Stimulated activated effector memory CD8-positive, alpha-beta T cell treated with anti-CD3 and anti-CD28 coated beads, Interleukin-12 subunit alpha, Interleukin-12 subunit beta, amount 100 ng/mL, for 72 hours (primary cell): Measurements from ENCODE around the gene TRIP4.
"Not testable (repeated sequence)": the region's sequence is repeated elsewhere in the genome, so short reads cannot be mapped to it uniquely, and the experiment has no call there.

Experiments used
- ATAC-seq: fragments of 150-1000 bp; cut with Tn5 transposase; 2 replicates; pipeline ENCODE4 v1.10.0; 2021
- DNase-seq, 2 donors: peaks; one replicate each; pipeline ENCODE4 v3.0.0; 2021 to 2022; ENCODE audit warnings: low spot score in 2 of 2
- H3K27ac Mint-ChIP-seq: one replicate; pipeline ENCODE4 v1.8.0; 2022; ENCODE audit warnings: mild to moderate bottlenecking, mixed read lengths
- H3K36me3 Mint-ChIP-seq: one replicate; pipeline ENCODE4 v1.8.0; 2022; ENCODE audit warnings: mild to moderate bottlenecking, mixed read lengths
- H3K4me1 Mint-ChIP-seq: one replicate; pipeline ENCODE4 v1.8.0; 2022; ENCODE audit warnings: mixed read lengths
- H3K4me3 Mint-ChIP-seq: one replicate; pipeline ENCODE4 v1.8.0; 2022; ENCODE audit warnings: mild to moderate bottlenecking, mixed read lengths
- H3K9me3 Mint-ChIP-seq: one replicate; pipeline ENCODE4 v1.8.0; 2022; ENCODE audit warnings: mixed read lengths

TRIP4 gene

DNA sequence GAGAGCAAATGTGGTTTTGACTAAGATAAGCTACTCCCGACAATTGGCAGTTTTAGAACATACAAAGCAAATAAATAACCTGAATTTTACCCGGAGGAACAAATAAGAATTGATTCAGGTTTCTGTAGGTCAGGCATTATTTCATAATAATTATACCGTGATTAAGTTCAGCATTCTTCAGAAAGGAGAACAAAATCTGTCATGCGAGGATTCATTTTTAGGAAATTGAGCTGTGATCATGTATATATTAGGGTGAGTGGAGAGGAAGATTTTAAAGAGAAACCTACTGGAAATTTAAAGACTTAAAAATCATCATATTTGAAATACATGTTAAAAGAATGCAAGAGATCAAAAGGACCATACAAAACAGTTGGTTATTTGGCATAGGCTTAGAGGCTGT lies 93.3 kb downstream of the TRIP4 start:
- Mint-ChIP-seq H3K4me1 (peaks cover 8% of the 10 kb centered on the region), H3K36me3 (peaks cover 22% of the 10 kb centered on the region), H3K9me3 (no peaks in the 10 kb centered on the region), H3K4me3 (no peak overlapping the region), H3K27ac (no peak overlapping the region)
- DNase-seq (no peak), ATAC-seq (no peak)

DNA sequence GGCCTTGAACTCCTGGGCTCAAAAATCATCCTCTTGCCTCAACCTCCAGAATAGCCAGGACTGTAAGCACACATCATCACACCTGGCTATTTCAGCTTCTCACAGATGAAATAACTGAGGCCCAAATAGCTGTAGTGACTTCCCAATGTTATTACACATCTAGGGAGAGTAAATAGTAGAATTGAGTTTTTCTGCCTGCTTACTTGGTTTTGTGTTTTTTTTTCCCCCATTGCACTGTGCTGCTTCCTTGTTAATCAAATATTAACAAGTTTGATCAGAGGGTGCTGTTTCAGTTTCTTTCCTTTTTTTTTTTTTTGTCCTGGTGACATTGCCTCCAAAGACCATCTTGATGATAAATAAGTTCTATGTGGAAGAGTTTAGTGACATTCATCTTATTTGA lies 96.1 kb downstream of the TRIP4 start:
- Mint-ChIP-seq H3K27ac (peak overlapping the region; percentile 48), H3K9me3 (no peaks in the 10 kb centered on the region), H3K4me1 (no peaks in the 10 kb centered on the region), H3K4me3 (no peak overlapping the region), H3K36me3 (peaks cover 28% of the 10 kb centered on the region)
- no peak for DNase-seq
- ATAC-seq, result no peak

DNA sequence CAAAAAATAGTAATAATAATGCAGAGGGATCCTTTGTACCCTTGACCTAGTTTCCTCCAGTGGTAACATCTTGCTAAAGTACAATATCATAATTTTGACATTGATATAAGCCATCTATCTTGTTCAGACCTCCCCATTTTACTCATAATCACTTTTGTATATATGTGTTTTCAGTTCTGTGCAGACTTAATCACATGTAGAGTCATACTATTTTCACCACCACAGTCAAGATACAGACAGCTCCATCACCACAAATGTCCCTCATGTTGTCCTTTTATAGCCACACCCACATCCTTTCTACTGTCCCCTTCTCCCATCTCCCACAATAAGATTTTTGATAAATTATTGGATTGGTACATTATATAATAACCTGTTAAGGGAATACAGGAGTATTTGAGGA lies 98.2 kb downstream of the TRIP4 start:
- DNase-seq (no peak), ATAC-seq (peak; percentile 55)
- H3K4me1 Mint-ChIP-seq, result no peaks in the 10 kb centered on the region
- H3K4me3 Mint-ChIP-seq, result no peak overlapping the region
- H3K36me3 Mint-ChIP-seq, result peaks cover 42% of the 10 kb centered on the region
- no peaks in the 10 kb centered on the region for H3K9me3 Mint-ChIP-seq
- no peak overlapping the region for H3K27ac Mint-ChIP-seq

DNA sequence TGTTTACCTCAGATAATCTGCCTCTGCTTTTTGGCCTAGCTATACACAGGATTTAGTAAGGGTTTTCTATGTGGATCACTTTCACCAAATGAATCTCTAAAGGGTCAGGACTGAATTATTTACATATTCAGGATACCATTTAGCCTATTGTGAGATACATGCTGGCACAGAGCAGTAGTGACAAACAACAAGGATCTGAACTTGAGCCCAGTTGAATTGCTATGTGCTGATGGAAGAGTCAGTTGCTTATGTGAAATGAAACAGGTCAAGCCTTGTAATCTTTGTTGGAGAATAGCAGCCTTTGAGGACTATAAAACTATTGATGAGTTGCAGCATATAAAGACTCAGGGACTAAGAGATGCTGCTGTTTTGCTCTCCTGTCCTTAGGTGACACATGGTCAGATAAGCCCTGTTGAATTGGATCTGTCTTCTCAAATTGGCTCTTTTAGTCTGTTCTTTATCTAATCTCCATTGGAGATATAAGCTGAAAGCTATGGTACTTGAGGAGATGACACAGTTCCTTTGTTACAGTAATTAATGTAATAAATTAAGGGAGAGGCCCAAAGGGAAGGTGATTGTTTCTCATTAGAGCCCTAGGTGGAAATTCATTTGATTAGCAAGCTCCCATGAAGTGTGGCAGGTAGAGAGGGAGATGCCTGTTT lies 103.1 kb downstream of the TRIP4 start:
- no peak for ATAC-seq
- DNase-seq, result no peak
- Mint-ChIP-seq H3K4me3 (no peak overlapping the region), H3K4me1 (peaks cover 6% of the 10 kb centered on the region), H3K36me3 (peaks cover 36% of the 10 kb centered on the region), H3K27ac (no peak overlapping the region), H3K9me3 (no peaks in the 10 kb centered on the region)

DNA sequence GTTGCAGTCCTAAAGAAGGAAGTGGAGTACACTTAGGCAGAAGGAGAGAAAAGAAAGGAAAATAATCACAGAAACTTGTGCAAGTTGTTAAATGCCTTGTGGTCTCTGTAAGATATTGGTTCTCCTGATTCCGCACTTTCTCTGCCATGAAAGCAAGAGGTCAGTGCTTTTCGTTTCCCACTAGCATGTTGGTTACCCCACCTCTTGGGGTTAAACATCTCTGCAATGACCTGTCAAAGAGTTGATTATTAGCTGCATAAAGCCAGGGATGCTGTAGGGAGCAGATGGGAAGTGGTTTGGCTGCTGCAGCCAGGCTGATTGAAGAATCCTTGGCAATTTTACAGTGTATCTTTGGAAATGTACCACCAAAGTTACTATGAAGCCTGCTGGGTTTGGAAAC lies 106.0 kb downstream of the TRIP4 start:
- DNase-seq, result no peak
- Mint-ChIP-seq H3K36me3 (peaks cover 24% of the 10 kb centered on the region), H3K4me1 (peaks cover 15% of the 10 kb centered on the region), H3K4me3 (no peak overlapping the region), H3K27ac (no peak overlapping the region), H3K9me3 (no peaks in the 10 kb centered on the region)
- no peak for ATAC-seq

DNA sequence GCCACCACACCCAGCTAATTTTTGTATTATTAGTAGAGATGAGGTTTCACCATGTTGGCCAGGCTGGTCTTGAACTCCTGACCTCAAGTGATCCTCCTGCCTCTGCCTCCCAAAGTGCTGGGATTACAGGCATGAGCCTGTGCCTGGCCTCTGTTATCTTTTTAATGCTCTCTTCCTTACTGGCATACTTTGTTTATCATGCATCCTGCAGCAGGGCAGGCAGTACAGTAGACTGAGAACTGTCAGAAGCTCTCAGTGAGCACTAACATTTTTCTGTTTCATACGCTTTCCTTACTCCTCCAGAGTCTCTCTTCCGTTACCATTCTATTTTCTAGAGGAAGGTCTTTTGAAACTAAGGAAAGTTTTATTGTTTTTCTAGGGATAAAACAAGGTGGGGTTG lies 108.3 kb downstream of the TRIP4 start:
- Mint-ChIP-seq H3K4me1 (peaks cover 39% of the 10 kb centered on the region), H3K36me3 (peaks cover 27% of the 10 kb centered on the region), H3K27ac (peak overlapping the region; percentile 27)
- H3K9me3 Mint-ChIP-seq, H3K4me3 Mint-ChIP-seq, DNase-seq, ATAC-seq: not testable (repeated sequence)

DNA sequence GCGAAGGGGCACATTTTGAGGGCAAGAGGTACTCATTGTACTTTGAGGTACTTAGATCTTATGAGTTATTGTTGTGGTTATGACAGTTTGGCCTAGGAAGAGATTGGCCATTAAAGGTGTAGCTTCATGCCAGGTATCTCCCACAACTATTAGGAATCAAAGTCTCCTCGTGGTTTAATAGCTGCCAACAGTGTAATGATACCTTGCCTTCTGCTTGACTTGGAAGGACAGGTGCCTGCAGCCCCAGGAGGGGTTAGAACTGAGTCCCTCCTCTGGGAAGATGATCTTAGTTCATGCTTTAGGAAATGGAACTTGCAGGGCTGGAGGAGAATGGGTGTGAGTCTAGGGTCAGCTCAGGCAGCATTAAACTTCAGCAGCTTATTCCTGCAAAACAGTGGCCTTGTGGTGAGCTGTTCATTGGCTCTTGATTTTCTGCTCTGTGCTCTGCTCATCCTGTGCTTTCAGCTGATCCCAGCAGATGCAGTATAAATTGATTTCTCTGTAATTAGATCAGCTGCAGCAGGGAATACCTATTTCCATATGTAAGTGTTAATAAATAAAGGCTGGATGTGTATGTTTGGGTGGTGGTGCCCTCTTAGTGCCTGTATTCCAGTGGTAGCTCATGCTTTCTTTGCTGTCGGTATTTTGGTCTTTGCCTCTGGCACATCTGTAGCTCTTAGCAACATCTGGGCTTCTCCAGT lies 113.2 kb downstream of the TRIP4 start:
- Mint-ChIP-seq H3K9me3 (no peaks in the 10 kb centered on the region), H3K36me3 (peaks cover 44% of the 10 kb centered on the region), H3K4me1 (peaks cover 64% of the 10 kb centered on the region), H3K27ac (no peak overlapping the region), H3K4me3 (no peak overlapping the region)
- no peak for ATAC-seq
- DNase-seq, result no peak

DNA sequence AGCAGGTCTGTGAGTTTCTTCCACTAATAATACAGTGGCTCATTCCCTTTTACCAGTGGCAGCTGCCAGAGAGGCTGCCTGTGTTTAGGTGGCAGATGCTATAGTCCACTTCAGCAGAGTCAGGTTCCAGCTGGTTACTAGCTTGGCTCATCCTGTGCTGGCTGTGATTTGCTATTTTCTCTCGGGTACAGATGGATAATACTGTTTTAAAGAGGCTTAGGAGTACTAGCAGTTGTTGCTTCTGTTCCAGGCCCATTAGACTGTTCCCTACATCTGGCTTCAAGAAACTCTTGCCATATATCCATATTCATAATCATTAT lies 113.7 kb downstream of the TRIP4 start:
- Mint-ChIP-seq H3K4me3 (no peak overlapping the region), H3K36me3 (peaks cover 40% of the 10 kb centered on the region), H3K4me1 (peaks cover 64% of the 10 kb centered on the region), H3K27ac (no peak overlapping the region), H3K9me3 (no peaks in the 10 kb centered on the region)
- no peak for ATAC-seq
- DNase-seq, result no peak

DNA sequence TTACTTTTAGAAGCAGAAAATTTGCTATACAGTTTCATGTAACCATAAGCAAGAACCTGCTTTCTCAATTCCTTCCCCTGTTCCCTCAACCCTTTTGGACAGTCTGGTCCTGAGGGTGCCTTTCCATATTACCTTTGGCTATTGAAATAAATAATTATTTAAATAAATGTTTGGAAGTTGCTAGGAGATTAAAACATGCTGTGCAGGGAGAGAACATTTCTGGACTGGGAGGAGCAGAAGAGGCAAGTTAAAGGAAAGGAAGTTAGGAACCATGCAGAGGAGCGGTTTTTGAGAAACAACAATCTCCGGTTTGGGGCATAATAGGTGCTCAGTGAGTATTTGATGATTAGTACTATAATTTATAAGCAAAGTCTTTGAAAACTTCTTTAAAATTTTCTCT lies 114.5 kb downstream of the TRIP4 start:
- no peak for DNase-seq
- peaks cover 67% of the 10 kb centered on the region for H3K4me1 Mint-ChIP-seq
- peak overlapping the region; percentile 21 for H3K4me3 Mint-ChIP-seq
- peaks cover 47% of the 10 kb centered on the region for H3K36me3 Mint-ChIP-seq
- peak overlapping the region; percentile 77 for H3K27ac Mint-ChIP-seq
- H3K9me3 Mint-ChIP-seq, result no peaks in the 10 kb centered on the region
- no peak for ATAC-seq

DNA sequence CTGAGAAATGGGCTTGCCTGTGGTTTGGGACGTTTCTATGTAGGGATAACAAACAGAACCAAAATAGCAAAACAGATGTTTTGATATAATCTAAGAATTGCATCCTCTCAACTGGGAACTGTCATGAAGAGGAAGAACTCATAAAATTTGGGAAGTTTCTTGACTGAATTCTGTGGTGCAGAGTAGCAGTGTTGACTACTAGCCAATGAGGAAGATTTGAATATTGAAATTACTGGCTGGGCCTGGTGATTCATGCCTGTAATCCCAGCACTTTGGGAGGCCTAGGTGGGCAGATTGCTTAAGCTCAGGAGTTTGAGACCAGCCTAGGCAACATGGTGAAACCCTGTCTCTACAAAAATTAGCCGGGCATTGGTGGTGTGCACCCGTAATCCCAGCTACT lies 114.9 kb downstream of the TRIP4 start:
- ATAC-seq (no peak), DNase-seq (no peak)
- Mint-ChIP-seq H3K36me3 (peaks cover 47% of the 10 kb centered on the region), H3K9me3 (no peaks in the 10 kb centered on the region), H3K4me3 (peak overlapping the region; percentile 21), H3K27ac (peak overlapping the region; percentile 77), H3K4me1 (peaks cover 67% of the 10 kb centered on the region)

DNA sequence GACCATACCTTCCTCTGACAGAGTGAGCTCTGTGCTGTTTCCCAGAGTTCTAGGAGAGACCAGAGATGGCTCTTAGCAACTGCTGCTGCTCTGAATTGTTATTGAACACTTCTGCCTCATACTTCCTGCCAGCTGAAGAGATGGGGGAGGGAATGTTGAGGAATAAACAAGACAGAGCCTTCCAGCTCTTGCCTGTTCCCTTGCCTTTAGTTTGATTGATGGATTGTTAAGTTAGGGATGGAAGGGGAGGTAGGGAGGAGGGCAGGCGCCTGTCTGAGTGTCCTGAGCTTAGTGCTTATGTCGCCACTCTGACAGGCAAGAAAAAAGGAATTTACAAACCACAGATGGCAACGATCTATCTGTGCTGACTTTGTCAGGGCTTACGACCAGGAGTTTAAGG lies 115.6 kb downstream of the TRIP4 start:
- H3K27ac Mint-ChIP-seq, result peak overlapping the region; percentile 77
- ATAC-seq (no peak), DNase-seq (no peak)
- peaks cover 73% of the 10 kb centered on the region for H3K4me1 Mint-ChIP-seq
- peak overlapping the region; percentile 21 for H3K4me3 Mint-ChIP-seq
- H3K36me3 Mint-ChIP-seq, result peaks cover 47% of the 10 kb centered on the region
- H3K9me3 Mint-ChIP-seq, result no peaks in the 10 kb centered on the region

DNA sequence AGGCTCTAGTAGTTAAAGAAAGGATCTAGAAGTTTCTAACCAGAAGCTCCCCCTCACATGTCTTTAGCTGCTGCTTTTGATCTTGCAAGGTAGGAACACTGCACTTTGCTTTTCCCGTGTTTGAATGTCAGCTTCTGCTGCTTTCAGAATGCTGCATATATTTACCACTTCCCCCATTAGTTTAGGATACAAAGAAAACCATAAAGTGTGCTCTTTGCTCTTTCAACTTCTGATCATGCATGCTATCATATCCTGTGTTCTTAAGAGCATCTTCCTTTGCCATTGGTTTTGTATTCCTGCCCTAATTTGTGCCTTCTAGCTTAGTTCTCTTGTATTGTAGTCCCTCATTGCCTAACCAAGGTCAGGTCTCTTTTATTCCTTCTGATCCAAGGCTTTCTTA lies 116.0 kb downstream of the TRIP4 start:
- DNase-seq (no peak), ATAC-seq (no peak)
- H3K27ac Mint-ChIP-seq, result peak overlapping the region; percentile 77
- H3K4me3 Mint-ChIP-seq, result peak overlapping the region; percentile 21
- H3K4me1 Mint-ChIP-seq, result peaks cover 72% of the 10 kb centered on the region
- H3K9me3 Mint-ChIP-seq, result no peaks in the 10 kb centered on the region
- peaks cover 49% of the 10 kb centered on the region for H3K36me3 Mint-ChIP-seq
